Measurements from ENCODE around the gene MLIP. TPM values are rescaled to one million over a fixed set of nuclear protein-coding genes. Genes with fewer than 3 reads are reported as not detected.
A peak's percentile ranks its signal among the peaks of the same experiment; 100 is the strongest.

Gene MLIP
- polyA plus RNA-seq, 1 experiment = not detected

GRCh38 chr6:54222217-54222616 is 111.0 kb downstream of the MLIP start:
- no peaks in the 10 kb centered on the region for H3K27me3 ChIP-seq (ENCODE audit: control insufficient read depth, insufficient read depth, low read length)
- H3K4me3 ChIP-seq (ENCODE audit: low read depth, low read length) = no peak overlapping the region
- DNase-seq (ENCODE audit: low read depth) = no peak
- POLR2A ChIA-PET = no interaction called here
- TF ChIP-seq CTCF (IDR thresholded peaks at IDR 0.05; ENCODE audit: insufficient read depth, low read depth, low read length) = no peak
- no peaks in the 10 kb centered on the region for H3K36me3 ChIP-seq (ENCODE audit: control insufficient read depth, insufficient read depth, low read length)
- CTCF ChIA-PET = interaction anchor here (0.7 kb wide), 1 partner anchor 17 kb away, joined by 3 read pairs; no protein-coding TSS in a partner anchor

GRCh38 chr6:54232703-54233102 is 121.5 kb downstream of the MLIP start:
- POLR2A ChIA-PET = no interaction called here
- no peak for DNase-seq (ENCODE audit: low read depth)
- CTCF ChIA-PET = interaction anchor here (1.0 to 1.2 kb wide), 2 partner anchors 10 to 12 kb away, joined by 3 read pairs; no protein-coding TSS in a partner anchor
- Histone ChIP-seq H3K4me3 (ENCODE audit: low read depth, low read length) (no peak overlapping the region), H3K27me3 (ENCODE audit: control insufficient read depth, insufficient read depth, low read length) (no peaks in the 10 kb centered on the region), H3K36me3 (ENCODE audit: control insufficient read depth, insufficient read depth, low read length) (no peaks in the 10 kb centered on the region)
- no peak for TF ChIP-seq CTCF (IDR thresholded peaks at IDR 0.05; ENCODE audit: insufficient read depth, low read depth, low read length)

GRCh38 chr6:54234539-54234938 is 123.3 kb downstream of the MLIP start:
- DNase-seq (ENCODE audit: low read depth) = no peak
- no peak overlapping the region for H3K4me3 ChIP-seq (ENCODE audit: low read depth, low read length)
- POLR2A ChIA-PET = no interaction called here
- TF ChIP-seq CTCF (IDR thresholded peaks at IDR 0.05; ENCODE audit: insufficient read depth, low read depth, low read length) = no peak
- H3K27me3 ChIP-seq (ENCODE audit: control insufficient read depth, insufficient read depth, low read length) = no peaks in the 10 kb centered on the region
- no peaks in the 10 kb centered on the region for H3K36me3 ChIP-seq (ENCODE audit: control insufficient read depth, insufficient read depth, low read length)
- CTCF ChIA-PET = no interaction called here

- no peak for DNase-seq (ENCODE audit: low read depth)
- no peaks in the 10 kb centered on the region for H3K27me3 ChIP-seq (ENCODE audit: control insufficient read depth, insufficient read depth, low read length)
- POLR2A ChIA-PET = no interaction called here
These were observed 125.7 kb downstream of the MLIP start for GRCh38 chr6:54236984-54237383.

GRCh38 chr6:54238396-54238795 is 127.2 kb downstream of the MLIP start:
- Histone ChIP-seq H3K36me3 (ENCODE audit: control insufficient read depth, insufficient read depth, low read length) (no peaks in the 10 kb centered on the region), H3K4me3 (ENCODE audit: low read depth, low read length) (no peak overlapping the region), H3K27me3 (ENCODE audit: control insufficient read depth, insufficient read depth, low read length) (no peaks in the 10 kb centered on the region)
- POLR2A ChIA-PET = no interaction called here
- no peak for TF ChIP-seq CTCF (IDR thresholded peaks at IDR 0.05; ENCODE audit: insufficient read depth, low read depth, low read length)
- DNase-seq (ENCODE audit: low read depth) = peak; percentile 77
- CTCF ChIA-PET = no interaction called here

More at GRCh38 chr6:54236984-54237383, 125.7 kb downstream of the MLIP start:
- Histone ChIP-seq H3K4me3 (ENCODE audit: low read depth, low read length) (no peak overlapping the region), H3K36me3 (ENCODE audit: control insufficient read depth, insufficient read depth, low read length) (no peaks in the 10 kb centered on the region)
- no peak for TF ChIP-seq CTCF (IDR thresholded peaks at IDR 0.05; ENCODE audit: insufficient read depth, low read depth, low read length)
- CTCF ChIA-PET = no interaction called here

All from BJ (cell line).